ENCODE measurements around the gene UFC1.

GRCh38 chr1:161190962-161191521, 37.3 kb downstream of the UFC1 start:
- TF ChIP-seq TBP (CRISPR knock-in tag; IDR thresholded peaks at IDR 0.05) (no peak), POLR2A (IDR thresholded peaks at IDR 0.05; ENCODE audit: insufficient read depth in 1 of 2, low read depth in 2 of 2, low read length in 2 of 2) (no peak), MXI1 (IDR thresholded peaks at IDR 0.05; ENCODE audit: borderline replicate concordance, low read depth, low read length) (no peak), CTCF (CRISPR knock-in tag; IDR thresholded peaks at IDR 0.05) (no peak), JDP2 (CRISPR knock-in tag; IDR thresholded peaks at IDR 0.05; ENCODE audit: borderline replicate concordance) (no peak)

All from HepG2 (cell line).